Endothelial cell of coronary artery (primary cell): ENCODE data around the gene FBLL1. TPM values are rescaled to one million over a fixed set of nuclear protein-coding genes. Genes with fewer than 3 reads are reported as not detected.

Experiments
- total RNA-seq: library from RNA; depleted of rRNA; stranded (reverse); fragments of >200 nt; gene quantifications from 2 replicates; pipeline ENCODE4 v1.2.3, GENCODE V29; 2014

The FBLL1 gene
- total RNA-seq, result 0.36 and 0.47 TPM in 2 replicates

DNA sequence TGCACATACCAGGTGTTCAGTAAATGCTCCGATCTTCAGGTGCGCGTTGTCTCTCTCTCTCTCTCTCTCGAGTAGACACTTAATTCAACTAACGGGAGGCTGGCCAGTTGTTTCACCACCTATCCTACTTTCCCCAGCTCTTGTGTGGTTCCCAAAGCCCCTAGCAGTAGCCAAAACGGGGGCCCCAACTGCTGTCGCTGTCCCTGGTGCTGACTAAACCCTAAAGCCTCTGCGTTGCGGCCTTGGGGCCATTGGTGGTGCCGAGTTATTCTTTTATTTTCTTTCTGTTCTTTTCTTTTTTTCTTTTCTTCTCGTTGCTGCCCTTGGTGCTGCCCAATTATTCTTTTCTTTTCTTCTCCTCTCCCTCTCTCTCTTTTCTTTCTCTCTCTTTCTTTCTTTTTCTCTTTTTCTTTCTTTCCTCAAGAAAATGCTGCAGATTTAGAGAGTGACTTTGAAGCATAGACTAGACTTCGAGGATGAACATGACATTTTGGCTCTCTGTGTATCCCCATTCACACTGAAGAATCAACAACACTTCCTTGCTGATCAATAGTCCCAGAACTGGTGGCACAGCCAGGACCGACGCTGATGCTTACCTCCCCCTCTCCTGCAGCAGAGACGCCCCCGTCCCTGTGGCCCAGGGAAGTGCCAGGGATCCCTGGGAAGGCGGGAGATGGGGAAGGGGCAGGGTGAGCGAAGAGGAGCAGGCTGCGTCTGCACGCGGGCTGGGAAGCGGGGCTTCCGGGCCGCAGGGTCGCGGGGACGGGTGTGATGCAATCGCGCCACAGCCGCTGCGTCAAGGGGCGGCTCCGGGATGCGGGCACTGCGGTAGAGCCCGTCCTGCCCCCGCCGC, at the start of gene FBLL1:
FBLL1 (plus strand) TSS at position 785 of the 853 bp plus-strand sequence. CDS start 200 bp downstream, outside the sequence.

DNA sequence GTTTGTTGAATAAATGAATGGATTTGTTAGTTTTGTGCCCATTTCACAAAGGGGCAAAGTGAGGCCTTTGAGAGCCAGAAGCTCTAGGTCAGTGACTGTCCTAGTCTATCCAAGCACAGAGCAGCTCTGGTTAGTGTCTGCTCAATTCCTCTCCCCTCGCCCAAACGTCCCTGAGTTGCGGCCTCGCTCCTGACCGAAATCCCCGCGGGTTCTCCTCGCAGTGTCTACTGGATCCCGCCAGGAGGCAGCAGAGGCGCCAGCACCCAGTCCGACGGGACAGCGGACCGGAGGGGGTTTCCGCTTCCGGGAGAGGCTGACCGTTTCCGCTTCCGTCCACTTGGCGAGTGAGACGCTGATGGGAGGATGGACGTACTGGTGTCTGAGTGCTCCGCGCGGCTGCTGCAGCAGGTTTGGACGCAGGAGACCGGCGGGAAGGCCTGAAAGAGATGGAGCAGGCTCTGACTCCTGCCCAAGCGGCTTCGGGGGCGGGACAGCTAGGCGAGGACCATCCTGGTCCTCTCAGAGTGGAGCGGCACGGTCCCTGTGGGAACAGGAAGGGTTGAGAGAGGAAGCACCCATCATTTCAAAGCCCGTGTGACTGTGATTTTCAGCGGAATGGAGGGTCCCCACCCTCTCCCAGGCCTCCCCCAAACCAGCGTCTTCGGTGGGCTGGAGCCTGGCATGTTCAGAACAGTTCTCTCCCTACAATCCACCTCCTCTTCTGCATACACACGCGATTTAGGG, 42.8 kb upstream of the FBLL1 start, which contains the start of gene RARS1:
RARS1 (plus strand) TSS at position 336 of the 744 bp plus-strand sequence; CDS start at position 364, 28 bp downstream.

DNA sequence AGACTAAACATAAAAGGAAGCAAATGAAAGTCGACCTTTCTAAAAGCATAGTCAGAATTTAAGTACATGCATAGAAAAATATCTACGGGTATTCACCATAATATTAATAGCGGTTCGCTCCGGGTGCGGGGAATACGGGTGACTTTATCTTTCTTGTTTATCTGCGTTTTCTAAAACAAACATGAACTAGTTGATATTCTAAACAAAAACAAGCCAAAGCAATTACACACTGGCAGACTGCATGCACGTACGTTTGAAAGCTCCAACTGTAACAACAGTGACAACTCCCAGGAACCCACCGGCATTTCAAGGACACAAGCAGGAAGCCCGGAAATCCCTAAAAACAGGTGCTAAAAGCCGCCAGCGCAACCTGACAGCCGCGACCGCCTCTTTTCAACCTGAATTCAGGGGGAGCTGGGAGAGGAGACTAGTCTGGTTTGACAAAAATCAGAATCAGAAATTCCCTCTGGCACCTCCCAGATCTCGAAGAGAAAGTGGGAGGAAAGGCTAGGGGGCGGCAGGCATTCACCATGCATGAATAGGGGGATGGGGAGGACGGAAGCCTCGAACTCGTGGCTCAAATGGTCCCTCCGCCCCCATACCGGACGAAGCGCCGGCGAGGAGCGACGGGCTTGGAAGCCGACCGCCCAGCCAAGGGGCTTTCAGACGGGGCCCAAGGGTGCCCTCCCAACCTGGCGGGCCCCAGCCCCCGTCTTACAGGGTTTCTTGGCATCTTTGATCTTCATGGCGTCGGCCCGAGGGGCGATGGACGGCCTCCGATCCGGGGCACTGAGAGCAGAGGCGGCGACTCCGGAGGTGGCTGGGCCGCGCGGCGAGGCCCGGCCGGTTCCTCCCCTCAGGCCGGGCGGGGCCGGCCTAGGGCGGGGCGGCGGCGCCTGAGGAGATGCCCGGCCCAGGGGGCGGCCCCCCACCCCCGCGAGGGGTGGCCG, 49.7 kb downstream of the FBLL1 start, which contains the start of gene PANK3:
PANK3 (minus strand) TSS at position 831 of the 950 bp plus-strand sequence; CDS start at position 746, 85 bp downstream.

Other genes starting within 250 kb of the FBLL1 start
- gene WWC1, start 237.7 kb upstream of the FBLL1 start, total RNA-seq, result under 0.01 and 0.36 TPM in 2 replicates
- 141 and 156 TPM in 2 replicates for gene RARS1, start 42.8 kb upstream of the FBLL1 start, total RNA-seq
- 33.1 and 40.8 TPM in 2 replicates for gene PANK3, start 50.1 kb downstream of the FBLL1 start, total RNA-seq